NCI-H774 (cell line): Measurements from ENCODE around the gene YWHAB.
"Not testable (repeated sequence)": the region's sequence is repeated elsewhere in the genome, so short reads cannot be mapped to it uniquely, and the experiment has no call there.

Experiments used
- DNase-seq: peaks from one replicate; lab custom pipeline; 2025; lab: John Stamatoyannopoulos, UW

YWHAB gene

DNA sequence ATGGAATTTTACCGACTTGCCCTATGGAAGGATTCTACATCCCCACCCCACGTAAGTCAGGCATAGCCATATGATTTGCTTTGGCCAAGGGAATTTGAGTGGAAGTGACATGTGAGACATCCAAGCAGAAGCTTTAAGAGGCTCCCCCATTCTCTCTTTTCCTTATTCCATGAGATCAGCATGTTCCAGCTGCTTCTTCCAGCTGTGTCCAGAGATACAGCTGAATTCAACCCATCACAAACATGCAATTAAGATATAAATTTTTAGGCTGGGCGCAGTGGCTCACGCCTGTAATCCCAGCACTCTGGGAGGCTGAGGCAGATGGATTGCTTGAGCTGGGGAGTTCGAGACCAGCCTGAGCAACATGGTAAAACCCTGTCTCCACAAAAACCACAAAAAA is 16.0 kb upstream of the YWHAB start:
- no peak for DNase-seq

- DNase-seq = not testable (repeated sequence)
Measured at GRCh38 chr20:44882360-44882759, 3.1 kb upstream of the YWHAB start.

DNA sequence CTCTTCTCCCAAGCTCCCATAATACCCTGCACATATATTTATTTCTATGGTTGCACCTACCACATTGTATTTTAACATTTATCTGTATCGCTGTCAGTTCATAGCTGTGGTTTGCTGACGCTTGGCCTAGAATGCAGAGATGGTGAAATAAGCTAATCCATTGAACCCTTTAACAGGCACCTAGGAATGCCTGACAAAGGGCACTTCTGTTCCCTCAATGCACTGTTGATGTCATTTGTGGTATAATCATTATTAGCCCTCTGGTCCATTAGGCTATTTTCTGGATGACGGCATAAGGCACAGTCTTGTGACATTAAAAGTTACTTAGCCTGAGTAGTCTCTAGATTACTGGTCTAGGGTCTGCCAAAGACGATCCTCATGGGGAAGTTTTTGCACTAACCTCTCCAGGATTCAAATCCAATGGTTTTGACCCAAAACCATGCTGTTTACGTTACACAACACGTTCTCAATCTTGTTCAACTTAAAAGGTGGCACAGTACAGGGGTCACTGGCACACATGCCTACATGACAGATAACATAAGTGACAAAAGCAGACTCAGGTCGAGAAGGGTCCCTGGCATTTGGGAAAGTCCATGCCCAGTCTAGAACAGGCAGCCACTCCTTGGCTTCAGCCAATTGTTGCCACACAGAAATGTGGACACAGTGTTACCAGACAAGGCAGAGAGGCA is 2.1 kb upstream of the YWHAB start:
- DNase-seq = no peak

- no peak for DNase-seq
Measured at GRCh38 chr20:44884907-44885391, 556 bp upstream of the YWHAB start.

- DNase-seq = no peak
Measured at GRCh38 chr20:44886266-44886651, 754 bp downstream of the YWHAB start.

- DNase-seq = no peak
Measured at GRCh38 chr20:44886828-44887227, 1.3 kb downstream of the YWHAB start.

DNA sequence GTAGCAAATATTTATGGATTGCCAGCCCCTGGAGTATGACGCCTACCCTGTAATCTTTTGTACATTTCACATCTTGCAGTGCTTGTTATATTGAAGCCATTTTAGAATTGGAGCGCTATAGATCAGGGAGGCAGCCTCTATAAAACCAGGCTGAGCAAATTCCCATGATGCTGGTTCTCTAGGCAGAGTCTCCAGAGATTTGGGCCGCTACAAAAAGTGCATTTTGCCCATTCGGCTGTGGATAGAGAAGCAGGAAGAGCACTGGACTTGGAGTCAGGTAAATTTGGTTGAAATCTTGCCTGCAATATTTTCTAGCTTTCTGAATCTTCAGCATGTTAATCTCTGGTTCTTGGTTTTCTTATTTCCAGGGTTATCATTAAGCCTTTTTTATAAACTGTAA is 2.0 kb downstream of the YWHAB start:
- DNase-seq = no peak

- DNase-seq = no peak
Measured at GRCh38 chr20:44888226-44889103, 3.0 kb downstream of the YWHAB start.

DNA sequence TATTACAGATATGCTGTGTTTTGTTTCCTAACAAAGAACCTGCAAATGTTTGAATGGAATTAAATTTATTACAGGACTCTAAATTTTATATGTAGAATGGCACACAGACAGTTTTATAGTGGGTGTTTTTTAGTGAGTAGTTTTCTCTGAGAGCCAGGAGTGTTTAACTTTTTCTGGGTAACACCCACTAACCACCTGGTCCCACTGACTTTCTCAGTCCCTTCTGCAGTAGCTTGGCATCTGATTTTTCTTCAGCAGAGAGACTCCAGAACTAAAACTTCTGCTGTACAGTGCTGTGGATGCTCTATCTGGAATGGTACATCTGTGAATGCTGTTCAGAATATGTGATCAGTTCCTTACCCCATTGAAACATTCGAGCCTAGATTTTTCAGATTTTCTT is 6.3 kb downstream of the YWHAB start:
- no peak for DNase-seq

- no peak for DNase-seq
Measured at GRCh38 chr20:44894959-44895358, 9.5 kb downstream of the YWHAB start.

GRCh38 chr20:44896583-44896982 is 11.1 kb downstream of the YWHAB start:
- no peak for DNase-seq

GRCh38 chr20:44897133-44897532 is 11.6 kb downstream of the YWHAB start:
- no peak for DNase-seq

DNA sequence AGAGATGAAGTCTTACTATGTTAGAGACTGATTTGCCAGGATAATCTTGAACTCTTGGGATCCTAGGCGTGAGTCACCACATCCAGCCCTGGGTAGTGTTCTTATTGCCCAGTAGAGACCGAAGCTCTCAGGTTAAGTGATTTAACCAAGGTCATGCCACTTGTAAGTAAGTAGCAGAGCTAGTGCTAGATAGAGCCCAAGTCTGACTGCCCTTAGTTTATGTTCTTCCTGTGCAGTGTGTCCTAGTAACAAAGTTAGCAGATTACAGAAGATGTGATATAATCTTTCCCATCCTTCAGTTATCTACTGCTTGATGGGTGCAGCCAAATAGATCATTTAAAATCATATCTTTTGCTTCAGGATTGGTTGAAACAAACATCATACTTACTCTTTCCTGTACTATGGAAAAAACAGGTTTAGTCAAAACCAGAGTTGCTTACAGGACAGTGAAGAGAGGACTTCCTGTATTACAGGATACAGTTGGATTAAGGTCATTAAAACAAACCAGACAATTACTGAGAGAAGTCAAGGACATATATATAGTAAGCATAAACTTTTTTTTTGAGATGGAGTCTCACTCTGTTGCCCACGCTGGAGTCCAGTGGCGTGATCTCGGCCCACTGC is 14.8 kb downstream of the YWHAB start:
- no peak for DNase-seq

DNA sequence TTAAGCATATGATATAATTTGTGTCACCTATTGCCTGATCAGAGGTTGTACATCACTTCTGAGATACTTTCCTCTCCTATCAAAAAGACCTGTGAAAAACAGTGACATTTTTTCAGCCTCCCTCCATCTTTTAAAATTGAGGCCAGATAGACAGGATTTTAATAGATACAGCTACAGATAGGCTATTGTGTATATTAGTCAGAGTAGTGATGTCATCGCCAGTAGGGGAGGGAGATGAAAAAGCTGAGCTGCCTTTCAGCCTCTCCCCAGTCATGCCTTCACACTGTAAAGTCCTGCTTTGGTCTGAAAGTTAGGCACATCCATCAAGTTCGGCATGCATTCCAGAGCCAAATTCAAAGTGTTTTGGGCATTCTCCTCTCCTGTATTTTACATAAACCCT is 16.5 kb downstream of the YWHAB start:
- no peak for DNase-seq

DNA sequence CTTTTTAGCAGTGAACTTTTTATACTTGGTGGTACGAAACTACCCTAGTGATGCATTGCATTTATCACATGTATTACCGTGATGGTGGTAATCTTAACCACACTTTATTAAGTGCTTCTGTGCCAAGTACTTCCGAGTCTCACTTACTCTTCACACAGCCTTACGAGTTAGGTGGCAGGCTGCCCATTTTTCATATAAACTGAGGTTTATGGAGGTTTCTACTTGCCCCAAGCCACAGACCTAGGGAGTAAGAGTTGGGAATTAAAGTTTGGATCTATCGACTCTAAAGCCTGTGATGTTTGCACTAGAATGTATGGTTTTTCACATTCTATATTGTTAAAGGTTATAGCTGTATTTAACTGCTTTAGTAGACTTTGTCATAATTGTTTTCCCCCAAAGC is 18.9 kb downstream of the YWHAB start:
- DNase-seq = no peak

DNA sequence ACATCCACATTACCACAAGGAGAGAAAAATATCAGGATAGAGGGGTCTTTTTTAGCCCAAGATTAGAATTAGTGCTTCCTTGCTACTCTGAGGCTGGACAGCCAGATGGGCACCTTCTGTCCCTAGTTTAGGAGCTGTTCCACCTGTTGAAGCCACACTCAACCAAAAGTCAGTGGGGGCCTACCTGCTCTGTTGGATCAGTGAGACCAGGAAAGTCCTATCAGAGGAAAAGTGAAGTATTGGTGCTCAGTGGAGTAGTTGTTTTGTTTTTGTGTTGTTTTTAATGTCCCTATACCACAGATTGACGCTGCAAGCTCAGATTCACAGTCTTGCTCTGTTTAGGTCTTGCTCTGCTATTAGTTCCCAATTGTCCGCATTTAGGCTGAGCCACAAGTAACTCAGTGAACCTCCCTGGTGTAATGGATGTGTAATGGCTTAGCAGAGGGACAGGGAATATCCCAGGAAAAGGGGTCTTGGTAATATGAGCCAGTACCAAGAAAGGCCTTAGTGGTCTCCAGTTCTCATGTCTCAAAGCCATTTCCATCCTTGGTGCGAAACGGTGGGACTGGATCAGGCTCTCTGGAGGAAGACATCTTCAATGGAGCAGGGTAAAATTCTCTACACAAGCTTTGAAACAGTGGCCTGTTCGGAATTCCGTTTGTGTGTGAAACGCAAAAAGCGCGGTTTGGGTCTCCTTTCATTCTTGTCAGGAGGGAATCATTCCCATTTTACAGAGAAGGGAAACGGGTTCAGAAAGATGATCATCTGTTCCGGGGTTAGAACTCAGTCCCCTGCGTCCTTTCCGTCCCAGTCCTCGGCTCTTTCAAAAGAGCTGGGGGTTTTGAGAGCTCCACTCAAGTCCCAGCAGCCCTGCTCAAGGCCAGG is 23.7 kb downstream of the YWHAB start:
- DNase-seq = no peak

GRCh38 chr20:44909872-44910689 is 24.6 kb downstream of the YWHAB start, which contains the start of gene PABPC1L:
TSS of gene PABPC1L (plus strand) at chr20:44910060. CDS start at chr20:44910144, 84 bp downstream.
- peak; percentile 78 for DNase-seq

DNA sequence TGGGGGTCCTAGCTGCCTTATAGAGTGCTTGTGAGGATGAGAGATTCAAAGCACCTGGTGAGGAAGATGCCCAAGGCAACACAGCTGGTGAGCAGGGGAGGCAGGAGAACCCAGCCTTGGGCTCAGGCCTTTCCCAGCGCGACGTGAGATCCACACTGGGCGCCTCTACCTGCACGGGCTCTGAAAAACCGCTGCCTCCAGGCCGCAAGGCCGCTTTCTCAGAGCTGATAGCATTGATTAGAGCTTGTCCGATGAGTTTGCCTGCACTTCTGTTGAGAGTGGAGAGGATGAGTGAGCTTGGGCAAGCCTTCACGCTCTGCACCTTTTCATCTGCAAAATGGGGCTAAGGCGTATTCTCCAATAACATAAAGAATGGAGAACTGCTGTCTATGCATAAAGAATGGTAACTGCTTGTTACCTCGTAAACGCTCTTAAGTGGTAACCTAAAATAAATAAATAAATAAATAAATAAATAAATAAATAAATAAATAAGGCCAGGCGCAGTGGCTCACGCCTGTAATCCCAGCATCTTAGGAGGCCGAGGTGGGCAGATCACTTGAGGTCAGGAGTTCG is 25.3 kb downstream of the YWHAB start:
- no peak for DNase-seq

GRCh38 chr20:44911264-44911921 is 25.9 kb downstream of the YWHAB start:
- no peak for DNase-seq

DNA sequence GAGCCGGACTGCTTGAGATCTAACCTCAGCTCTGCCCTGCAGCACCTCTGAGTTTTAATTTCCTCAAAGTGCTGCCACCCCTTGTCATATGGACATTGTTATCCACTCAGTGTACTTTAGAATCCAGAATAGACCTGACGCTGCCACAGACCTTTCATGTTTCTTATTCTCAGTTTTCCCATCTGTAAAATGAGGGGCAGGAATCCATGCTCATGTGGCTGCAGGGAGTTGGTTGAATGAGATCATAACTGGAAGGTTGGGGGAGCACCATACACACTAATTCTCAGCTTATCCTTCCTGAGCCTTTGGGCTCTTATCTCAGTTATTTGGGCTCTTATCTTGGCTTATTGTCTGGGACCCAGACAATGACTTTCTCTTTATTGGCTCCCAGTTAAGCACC is 26.7 kb downstream of the YWHAB start:
- DNase-seq = no peak
